GM12891 (cell line): ENCODE results near the gene CCDC157.
A peak's percentile ranks its signal among the peaks of the same experiment; 100 is the strongest.

Source experiments
- POLR2A ChIP-seq: IDR thresholded peaks from 2 replicates; pipeline ENCODE4 v1.6.1; 2011; ENCODE audit warnings: low read depth, low read length, control low read depth
- POLR2AphosphoS5 ChIP-seq: IDR thresholded peaks from 2 replicates; pipeline ENCODE4 v1.6.1; 2011; ENCODE audit warnings: low read depth, low read length, control low read depth
- SPI1 ChIP-seq: IDR thresholded peaks from 2 replicates; pipeline ENCODE4 v1.6.1; 2011; ENCODE audit warnings: low read depth, low read length, control low read depth
- TAF1 ChIP-seq: IDR thresholded peaks from 2 replicates; pipeline ENCODE4 v1.6.1; 2011; ENCODE audit warnings: low read depth, low read length, control low read depth

DNA sequence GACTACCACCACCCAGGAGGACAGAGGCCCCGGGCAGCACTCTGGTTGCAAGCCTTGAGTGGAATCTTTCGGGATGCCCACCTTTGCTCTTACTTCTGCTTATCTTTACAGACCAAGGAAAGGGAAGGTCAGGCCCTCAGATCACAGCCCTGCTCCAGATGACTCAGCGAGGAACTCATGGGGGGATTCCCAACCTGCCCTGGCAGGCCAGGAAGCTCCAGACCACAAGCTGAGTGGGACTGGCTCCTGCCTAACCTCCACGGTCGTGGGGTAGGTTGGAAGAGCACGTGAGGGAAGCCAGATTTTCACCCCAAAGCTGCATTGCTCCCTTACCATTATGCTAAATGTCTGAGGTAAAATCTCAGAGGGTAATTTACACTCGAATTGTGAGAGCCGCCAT, 41.9 kb upstream of the CCDC157 start:
- no peak for TF ChIP-seq POLR2AphosphoS5
- TF ChIP-seq POLR2A, result no peak
- TF ChIP-seq TAF1, result no peak
- 0 out of 2 replicates have a peak, but pooled peaks have one; percentile 27 for TF ChIP-seq SPI1
